Uterus (tissue), 4 donors: Measurements from ENCODE around the gene JAZF1. TPM values are rescaled to one million over a fixed set of nuclear protein-coding genes. Genes with fewer than 3 reads are reported as not detected.
A peak's percentile ranks its signal among the peaks of the same experiment; 100 is the strongest.

ENCODE experiments used
- DNase-seq, 2 donors: peaks; one replicate each; pipeline ENCODE4 v3.0.0-alpha.2; 2019 to 2020
- H3K27ac ChIP-seq, 2 donors: fragments of 200-600 bp; sonication (generic); 1 replicate in 1 of 2; 2 replicates in 1 of 2; pipeline ENCODE4 v1.5.1; 2016 to 2018
- H3K27me3 ChIP-seq, 2 donors: fragments of 200-600 bp; sonication (generic); one replicate each; pipeline ENCODE4 v1.5.1; 2018 to 2019; ENCODE audit warnings: control low read depth in 1 of 2
- H3K36me3 ChIP-seq, 2 donors: fragments of 200-600 bp; sonication (generic); one replicate each; pipeline ENCODE4 v1.5.1; 2019; ENCODE audit warnings: control low read depth in 1 of 2
- H3K4me1 ChIP-seq, 2 donors: fragments of 200-600 bp; sonication (generic); one replicate each; pipeline ENCODE4 v1.5.1; 2018 to 2019; ENCODE audit warnings: control low read depth in 1 of 2
- H3K4me3 ChIP-seq, 2 donors: fragments of 200-600 bp; sonication (generic); 1 replicate in 1 of 2; 2 replicates in 1 of 2; pipeline ENCODE4 v1.5.1; 2018 to 2019; ENCODE audit warnings: mild to moderate bottlenecking in 1 of 2
- H3K9me3 ChIP-seq, 2 donors: fragments of 200-600 bp; sonication (generic); one replicate each; pipeline ENCODE4 v1.5.1; 2019; ENCODE audit warnings: control low read depth in 1 of 2
- POLR2A ChIP-seq, 2 donors: fragments of 450-650 bp; IDR thresholded peaks; one replicate each; pipeline ENCODE4 v1.6.1; 2016; ENCODE audit warnings: antibody characterized with exemption in 2 of 2, mild to moderate bottlenecking in 1 of 2, moderate library complexity in 1 of 2
- intact Hi-C: fragments of 100-400 bp; cut with DNase I; formaldehyde crosslinking; loops from one replicate; pipeline ENCODE4 v1.15.1; 2023; ENCODE audit warnings: low total_unique reads
- total RNA-seq, 4 donors: library from RNA; depleted of rRNA in 3 of 4; stranded (reverse); fragments of >200 nt in 3 of 4; gene quantifications; one replicate each; pipeline versions ENCODE4 v1.1.0 to v1.2.4, GENCODE V29; 2014 to 2023
- TF ChIP-seq, protein P1 (sequence below), 4 experiments: fragments of 200-600 bp in 2 of 4; fragments of 450-650 bp in 2 of 4; sonication (generic) in 2 of 4; IDR thresholded peaks; one replicate each; pipeline ENCODE4 v1.5.1; 2016 to 2019; ENCODE audit warnings: antibody characterized with exemption in 4 of 4, mild to moderate bottlenecking in 2 of 4, moderate library complexity in 1 of 4
- donor health status: DM: yes; HTN: yes; CAD: no.

JAZF1 gene
- total RNA-seq, 4 donors from 2014 or later: 27.6 to 58.5 (median 34.4) TPM

- peak in 1 of 2 donors; percentile 54 for DNase-seq
- Histone ChIP-seq H3K27ac (no peak overlapping the region), H3K4me3 (no peak overlapping the region), H3K36me3 (no peaks in the 10 kb centered on the region), H3K9me3 (no peaks in the 10 kb centered on the region), H3K27me3 (no peaks in the 10 kb centered on the region), H3K4me1 (peaks cover 0 to 5% of the 10 kb centered on the region in 2 donors)
- intact Hi-C loops: no loop called here
- TF ChIP-seq, protein P1, sequence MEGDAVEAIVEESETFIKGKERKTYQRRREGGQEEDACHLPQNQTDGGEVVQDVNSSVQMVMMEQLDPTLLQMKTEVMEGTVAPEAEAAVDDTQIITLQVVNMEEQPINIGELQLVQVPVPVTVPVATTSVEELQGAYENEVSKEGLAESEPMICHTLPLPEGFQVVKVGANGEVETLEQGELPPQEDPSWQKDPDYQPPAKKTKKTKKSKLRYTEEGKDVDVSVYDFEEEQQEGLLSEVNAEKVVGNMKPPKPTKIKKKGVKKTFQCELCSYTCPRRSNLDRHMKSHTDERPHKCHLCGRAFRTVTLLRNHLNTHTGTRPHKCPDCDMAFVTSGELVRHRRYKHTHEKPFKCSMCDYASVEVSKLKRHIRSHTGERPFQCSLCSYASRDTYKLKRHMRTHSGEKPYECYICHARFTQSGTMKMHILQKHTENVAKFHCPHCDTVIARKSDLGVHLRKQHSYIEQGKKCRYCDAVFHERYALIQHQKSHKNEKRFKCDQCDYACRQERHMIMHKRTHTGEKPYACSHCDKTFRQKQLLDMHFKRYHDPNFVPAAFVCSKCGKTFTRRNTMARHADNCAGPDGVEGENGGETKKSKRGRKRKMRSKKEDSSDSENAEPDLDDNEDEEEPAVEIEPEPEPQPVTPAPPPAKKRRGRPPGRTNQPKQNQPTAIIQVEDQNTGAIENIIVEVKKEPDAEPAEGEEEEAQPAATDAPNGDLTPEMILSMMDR (IDR thresholded peaks at IDR 0.05): peak; percentile 85 to 92 (median 86)
- no peak for TF ChIP-seq POLR2A (IDR thresholded peaks at IDR 0.05)
These were observed 102.3 kb downstream of the JAZF1 start for GRCh38 chr7:28078036-28078901.

GRCh38 chr7:28077616-28078015, 103.0 kb downstream of the JAZF1 start:
- Histone ChIP-seq H3K27me3 (no peaks in the 10 kb centered on the region), H3K27ac (peak overlapping the region in 1 of 2 donors; percentile 26), H3K9me3 (no peaks in the 10 kb centered on the region), H3K36me3 (no peaks in the 10 kb centered on the region), H3K4me1 (peaks cover 0 to 5% of the 10 kb centered on the region in 2 donors), H3K4me3 (no peak overlapping the region)
- DNase-seq: no peak
- TF ChIP-seq POLR2A (IDR thresholded peaks at IDR 0.05): no peak
- intact Hi-C loops: no loop called here

DNA sequence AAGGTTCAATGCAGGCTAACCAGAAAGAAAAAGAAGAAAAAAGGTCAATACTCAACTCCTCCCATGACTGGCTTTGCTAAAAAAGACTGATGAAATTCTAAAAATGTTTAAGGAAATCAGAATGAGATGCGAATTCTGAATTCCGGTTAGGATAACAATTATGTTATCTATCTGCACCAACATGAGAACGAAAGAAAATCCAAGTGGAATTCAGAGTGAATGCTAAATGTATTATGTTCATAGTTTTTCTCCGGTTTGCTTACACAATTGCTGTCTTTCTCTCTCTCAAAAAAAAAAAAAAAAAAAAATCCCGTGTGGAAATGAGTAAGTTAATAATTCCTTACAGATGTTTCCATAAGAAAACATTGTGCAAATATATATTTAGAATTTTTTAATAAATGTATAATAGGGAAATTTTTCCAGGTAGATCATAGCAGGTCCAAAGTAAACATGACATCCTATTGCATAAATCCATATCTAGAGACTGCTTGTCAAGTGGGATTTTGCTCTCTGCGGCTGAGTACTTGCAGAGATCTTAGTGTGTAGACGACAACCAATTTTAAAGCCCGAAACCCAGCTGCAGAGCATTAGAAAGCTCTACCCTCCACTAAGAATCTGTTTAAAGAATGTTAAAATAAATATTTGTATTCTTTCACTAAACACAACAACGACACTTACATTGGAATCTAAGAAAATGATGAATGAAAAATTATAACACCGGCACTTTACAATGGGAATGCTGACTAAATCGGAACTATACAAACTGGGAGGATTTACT, 104.0 kb downstream of the JAZF1 start:
- Histone ChIP-seq H3K4me1 (peaks cover 3 to 5% of the 10 kb centered on the region in 2 donors), H3K27me3 (no peaks in the 10 kb centered on the region), H3K36me3 (no peaks in the 10 kb centered on the region), H3K4me3 (no peak overlapping the region), H3K9me3 (no peaks in the 10 kb centered on the region), H3K27ac (peak overlapping the region in 1 of 2 donors; percentile 26)
- no peak for DNase-seq
- TF ChIP-seq POLR2A (IDR thresholded peaks at IDR 0.05): no peak
- TF ChIP-seq, protein P1 (IDR thresholded peaks at IDR 0.05): no peak
- intact Hi-C loops: no loop called here

DNA sequence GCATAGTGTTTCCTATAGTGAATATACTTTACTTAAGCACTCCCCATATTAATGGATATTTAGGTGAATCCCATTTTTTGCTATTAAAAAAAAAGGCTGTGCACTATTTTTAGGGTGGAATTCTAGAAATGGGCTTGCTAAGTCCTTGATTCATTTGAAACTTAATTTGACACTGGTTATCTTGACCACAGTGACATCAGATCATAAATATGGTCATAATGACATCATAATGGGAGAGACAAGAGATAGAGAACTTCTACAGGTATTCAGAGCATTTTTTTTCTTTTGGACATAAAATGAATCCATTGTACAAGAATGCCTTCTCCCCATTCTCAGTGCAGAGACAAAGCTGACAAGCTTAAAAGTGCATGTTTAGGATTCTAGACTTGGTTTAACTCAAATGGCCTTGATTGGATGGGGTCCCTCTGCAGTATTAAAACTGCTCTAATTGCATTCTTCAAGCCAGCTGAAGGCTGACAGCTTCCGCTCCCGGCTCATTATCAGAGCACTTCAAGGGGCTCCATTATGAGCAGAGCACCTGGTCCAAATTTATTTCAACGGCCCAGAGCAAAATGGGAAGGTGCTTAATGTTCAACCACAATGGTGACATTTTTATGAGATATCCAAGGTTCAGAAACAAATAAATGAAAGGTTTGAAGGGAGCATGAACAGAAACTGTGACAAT, 104.8 kb downstream of the JAZF1 start:
- no peak overlapping the region for H3K4me3 ChIP-seq
- no peaks in the 10 kb centered on the region for H3K27me3 ChIP-seq
- no peaks in the 10 kb centered on the region for H3K9me3 ChIP-seq
- intact Hi-C loops: no loop called here
- peaks cover under 1 to 9% of the 10 kb centered on the region in 2 donors for H3K4me1 ChIP-seq
- no peaks in the 10 kb centered on the region for H3K36me3 ChIP-seq
- no peak for DNase-seq
- peak overlapping the region in 1 of 2 donors; percentile 26 for H3K27ac ChIP-seq
- TF ChIP-seq, protein P1 (IDR thresholded peaks at IDR 0.05): no peak
- TF ChIP-seq POLR2A (IDR thresholded peaks at IDR 0.05): no peak

DNA sequence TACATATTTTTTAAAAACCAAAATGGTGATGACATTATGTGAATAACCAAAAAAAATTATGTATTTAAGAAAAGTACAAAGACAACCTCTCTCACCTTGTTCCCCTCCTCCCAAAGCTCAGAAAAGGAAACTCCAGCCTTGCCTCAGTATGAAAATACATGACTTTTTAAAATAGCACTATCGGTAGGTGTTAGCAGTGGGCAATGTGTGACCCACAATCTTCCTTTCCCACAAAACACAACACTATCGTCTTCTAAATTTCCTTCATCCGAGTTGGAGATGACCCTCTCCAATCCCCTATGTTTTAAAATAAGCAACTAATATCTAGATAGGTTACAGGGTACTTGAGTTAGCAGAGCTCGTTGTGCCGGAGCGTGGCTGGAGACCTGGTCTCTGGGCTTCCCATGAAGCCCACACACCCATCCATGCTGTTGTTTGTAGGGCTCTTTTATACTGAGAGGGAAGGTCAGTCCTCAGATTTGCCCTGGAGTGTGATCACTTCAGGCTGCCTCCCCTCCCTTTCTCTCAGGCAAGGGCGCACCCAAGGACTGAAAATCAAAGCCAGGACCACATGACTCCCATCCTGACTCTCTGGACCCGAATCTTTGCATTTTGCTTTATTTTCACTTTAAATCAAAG, 107.6 kb downstream of the JAZF1 start:
- Histone ChIP-seq H3K4me3 (no peak overlapping the region), H3K27me3 (no peaks in the 10 kb centered on the region), H3K4me1 (peaks cover 0 to 24% of the 10 kb centered on the region in 2 donors), H3K27ac (no peak overlapping the region), H3K9me3 (no peaks in the 10 kb centered on the region), H3K36me3 (no peaks in the 10 kb centered on the region)
- intact Hi-C loops: no loop called here
- no peak for DNase-seq
- TF ChIP-seq, protein P1 (IDR thresholded peaks at IDR 0.05): no peak
- TF ChIP-seq POLR2A (IDR thresholded peaks at IDR 0.05): no peak
